NCI-H2227 treated with DMSO at 0.1 percent for 48 hours (cell line): ENCODE measurements around the gene ACSF2.

Source experiments
- DNase-seq: peaks from one replicate; lab custom pipeline; 2025; lab: John Stamatoyannopoulos, UW

Gene ACSF2

DNA sequence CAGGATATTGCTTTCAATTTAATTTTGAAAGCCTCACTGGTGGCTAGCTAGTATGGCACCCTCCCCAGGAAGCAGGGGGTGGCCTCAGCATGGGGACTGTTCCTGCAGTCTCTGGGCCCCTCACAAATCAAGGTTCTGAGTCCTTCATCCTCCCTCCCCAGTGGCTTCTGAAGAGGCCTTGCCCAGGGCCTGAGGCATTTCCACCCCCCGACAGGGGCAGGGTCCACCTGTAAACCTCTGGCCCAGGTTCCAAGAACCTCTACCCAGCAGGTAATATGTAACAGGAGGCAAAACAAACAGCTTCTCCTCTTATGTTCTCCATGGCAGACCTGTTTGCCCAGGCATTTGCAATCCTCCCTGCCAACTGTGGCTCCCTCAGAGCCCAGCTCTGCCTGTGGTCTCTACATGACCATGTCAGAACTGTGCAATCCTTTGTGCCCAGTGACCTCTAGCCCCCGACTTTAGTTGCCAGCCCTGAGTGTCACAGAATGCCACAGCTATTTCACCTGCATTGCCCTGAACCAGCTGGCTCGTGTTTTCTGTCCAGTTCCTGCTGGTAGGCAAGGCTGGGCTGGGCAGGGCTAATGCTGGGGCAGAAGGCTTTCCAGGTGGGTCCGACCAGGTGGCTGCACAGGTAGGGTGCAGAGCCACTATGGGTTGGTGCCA lies 14.3 kb downstream of the ACSF2 start:
- no peak for DNase-seq

DNA sequence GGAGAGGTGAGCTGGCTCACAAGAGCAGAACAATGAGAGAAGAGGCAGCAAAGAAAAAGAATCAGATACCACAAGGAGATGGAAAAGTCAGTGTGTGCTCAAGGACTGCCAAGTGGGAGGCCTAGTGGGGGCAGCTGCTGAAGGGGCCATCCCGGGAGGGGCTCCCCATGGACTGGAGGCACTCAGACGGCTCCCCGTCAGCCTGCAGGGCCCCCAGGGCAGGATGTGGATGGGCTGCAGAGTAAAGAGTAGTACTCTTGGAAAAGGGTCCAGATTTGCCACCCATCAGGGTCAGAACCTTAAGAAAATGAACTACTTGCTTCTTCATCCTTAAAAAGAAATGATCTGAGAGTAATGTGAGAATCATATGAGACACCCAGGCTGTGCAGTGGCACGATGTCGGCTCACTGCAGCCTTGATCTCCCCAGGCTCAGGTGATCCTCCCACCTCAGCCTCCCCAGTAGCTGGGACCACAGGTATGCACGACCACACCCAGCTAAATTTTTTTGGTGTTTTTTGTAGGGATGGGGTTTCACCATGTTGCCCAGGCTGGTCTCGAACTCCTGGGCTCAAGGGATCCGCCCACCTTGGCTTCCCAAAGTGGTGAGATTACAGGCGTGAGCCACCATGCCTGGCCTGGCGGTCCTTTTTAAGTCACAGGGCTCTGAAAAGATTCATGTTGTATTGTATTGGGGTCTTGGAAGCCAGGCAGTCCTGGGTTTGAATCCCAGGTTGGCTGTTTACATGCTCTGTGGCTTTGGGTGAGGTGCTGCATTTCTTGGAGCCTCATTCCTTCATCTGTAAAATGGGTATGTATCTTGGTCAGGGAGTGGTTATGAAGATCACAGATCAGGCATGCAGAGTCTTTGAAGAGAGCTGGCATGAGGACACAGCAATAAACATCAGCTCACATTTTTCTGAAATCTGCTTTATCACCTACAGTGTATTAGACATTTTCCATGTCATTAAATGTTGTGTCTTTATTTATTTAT lies 15.1 kb downstream of the ACSF2 start:
- no peak for DNase-seq

DNA sequence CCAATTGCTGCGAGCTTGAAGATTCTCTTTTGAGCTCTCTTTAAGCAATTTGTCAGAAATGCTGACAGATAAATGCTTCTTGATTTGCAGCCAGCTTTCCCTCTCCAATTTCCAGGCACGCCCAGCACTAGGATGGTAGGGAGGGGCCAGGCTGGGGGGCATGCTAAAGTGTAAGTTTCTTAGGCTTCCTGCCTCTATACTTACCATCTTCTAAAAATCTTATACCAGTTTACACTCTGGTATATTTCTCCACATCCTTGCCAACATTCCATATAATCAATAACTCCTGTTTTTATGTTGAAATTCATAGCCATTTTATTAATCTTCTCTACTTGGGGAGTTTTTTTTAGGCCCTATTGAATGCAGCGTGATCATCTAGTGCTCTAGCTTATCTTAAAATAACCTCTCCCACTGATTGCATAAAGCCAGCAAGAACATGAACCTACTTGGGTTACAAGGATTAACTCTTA lies 17.5 kb downstream of the ACSF2 start:
- peak; percentile 53 for DNase-seq

DNA sequence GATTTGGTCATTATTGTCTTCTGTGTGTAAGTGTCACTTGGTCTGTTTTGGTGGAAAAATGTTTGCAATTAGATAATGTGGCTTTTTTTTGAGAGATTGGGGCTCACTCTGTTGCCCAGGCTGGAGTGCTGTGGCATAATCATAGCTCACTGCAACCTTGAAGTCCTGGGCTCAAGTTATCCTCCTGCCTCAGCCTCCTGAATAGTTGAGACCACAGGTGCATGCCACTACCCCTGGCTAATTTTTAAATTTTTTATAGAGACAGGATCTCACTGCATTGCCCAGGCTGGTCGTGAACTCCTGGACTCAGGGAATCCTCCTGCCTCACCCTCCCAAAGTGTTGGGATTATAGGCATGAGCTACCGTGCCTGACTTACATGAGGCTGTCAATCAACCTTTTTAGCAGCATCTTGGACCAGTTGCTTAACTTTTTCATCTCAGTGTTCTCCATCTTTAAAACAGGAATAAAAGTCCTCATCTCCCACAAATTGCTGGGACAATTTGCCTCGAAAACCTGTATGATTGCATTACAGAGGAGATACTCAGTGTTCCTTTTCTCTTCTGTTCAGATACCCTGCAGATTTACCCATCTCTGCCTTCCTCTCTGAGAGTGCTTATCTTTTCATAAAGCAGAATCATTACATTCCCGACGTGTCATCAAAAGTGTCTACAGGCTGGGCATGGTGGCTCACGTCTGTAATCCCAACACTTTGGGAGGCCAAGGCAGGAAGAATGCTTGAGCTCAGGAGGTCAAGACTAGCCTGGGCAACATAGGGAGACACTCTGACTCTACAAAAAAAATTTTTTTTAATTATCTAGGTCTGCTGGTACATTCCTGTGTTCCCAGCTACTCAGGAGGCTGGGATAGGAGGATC lies 19.1 kb downstream of the ACSF2 start:
- DNase-seq = no peak

DNA sequence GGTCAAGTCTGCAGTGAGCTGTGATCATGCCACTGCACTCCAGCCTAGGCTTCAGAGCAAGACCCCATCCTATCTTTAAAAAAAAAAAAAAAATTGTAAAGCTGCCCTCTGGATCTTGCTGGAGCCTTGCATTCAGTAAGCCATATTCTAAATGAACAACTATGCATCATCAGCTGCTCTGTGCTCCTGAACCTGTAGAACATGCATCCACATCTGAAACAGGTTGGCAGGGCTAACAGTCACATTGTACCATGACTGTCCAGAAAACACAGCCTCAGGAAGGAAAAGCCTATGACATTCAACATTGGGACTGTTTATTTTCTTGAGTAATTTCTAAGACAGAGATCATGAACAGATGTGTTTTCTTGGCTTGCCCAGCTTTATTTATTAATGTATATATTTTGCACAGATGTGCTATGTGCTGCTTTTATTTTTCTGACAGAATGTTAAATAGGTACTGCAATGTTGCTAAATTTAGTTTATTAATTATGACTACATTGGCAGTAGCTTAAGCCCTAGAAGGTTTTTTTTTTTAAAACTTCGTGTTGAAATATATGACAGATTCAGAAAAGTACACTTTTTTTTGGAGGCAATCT lies 19.8 kb downstream of the ACSF2 start:
- no peak for DNase-seq

DNA sequence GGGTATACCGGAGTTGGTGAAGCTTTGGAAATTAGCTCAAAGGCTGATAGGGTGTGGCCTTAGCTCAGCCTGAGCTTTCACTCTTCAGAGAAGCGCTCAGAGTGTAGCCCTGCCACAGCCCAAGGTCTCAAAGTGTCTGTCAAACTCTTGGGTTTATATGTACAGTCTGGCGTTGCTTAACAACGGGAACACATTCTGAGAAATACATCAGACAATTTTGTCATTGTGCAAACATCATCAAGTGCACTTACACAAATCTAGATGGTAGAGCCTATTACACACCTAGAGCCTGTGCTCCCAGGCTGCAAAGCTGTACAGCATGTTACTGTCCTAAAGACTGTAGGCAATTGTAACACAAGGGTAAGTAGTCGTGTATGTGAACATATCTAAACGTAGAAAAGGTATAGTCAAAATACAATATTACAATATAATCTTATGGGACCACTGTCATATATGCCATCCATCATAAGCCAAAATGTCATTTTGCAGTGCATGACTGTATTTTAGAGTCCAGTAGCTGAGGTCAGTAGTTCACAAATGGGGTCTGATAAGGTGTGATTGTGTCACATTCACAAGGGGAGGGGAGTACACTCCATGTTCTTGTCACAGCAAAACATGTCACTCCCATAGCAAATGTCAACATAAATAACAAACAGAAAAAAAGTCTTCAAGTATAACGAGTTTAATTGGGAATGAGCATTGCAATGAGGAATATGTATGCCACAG lies 22.0 kb downstream of the ACSF2 start:
- no peak for DNase-seq

DNA sequence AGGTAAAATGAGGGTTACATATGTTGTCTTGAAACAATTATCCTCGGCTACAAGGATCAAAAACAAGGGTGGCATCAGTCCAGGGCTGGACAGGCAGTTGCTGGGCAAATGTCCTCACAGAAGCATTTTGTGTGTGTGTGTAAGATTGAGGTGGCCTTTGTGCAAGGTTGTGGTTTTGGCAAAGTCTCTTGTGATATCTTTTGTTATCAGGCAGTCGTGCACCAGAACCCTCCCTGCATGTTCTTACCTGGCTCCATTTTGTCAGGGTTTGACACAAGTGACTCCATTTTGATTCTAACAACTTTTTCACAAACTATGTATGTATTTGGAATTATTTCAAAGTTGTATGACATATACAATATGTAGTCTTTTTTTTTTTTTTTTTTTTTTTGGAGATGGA lies 22.6 kb downstream of the ACSF2 start:
- DNase-seq = no peak

DNA sequence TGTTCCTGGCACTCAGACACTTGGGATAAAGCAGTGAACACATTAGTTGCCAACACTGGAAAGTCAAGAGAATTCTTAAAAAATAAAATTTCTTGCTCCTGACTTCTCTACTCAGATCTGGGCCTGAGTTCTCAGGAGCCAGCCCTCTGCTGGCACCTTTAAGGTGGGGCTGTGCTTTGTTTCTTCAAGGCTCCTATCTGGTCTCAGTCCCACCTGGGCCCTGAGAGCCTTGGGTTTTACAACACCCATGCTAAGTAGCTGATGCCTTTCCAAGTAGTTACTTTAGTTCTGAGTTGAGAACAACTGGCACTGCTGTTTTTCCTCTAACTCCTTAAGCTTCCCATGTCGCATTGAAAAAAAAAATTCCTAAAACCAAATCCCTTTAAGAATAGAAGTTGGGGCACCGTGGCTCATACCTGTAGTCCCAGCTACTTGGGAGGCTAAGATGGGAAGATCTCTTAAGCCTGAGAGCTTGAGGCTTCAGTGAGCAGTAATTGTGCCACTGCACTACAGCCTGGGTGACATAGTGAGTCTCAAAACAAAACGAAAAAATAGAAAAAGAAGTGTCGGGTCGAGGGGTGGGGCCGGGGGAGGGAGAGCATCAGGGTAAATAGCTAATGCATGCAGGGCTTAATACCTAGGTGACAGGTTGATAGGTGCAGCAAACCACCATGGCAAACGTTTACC lies 26.1 kb downstream of the ACSF2 start:
- DNase-seq = no peak

DNA sequence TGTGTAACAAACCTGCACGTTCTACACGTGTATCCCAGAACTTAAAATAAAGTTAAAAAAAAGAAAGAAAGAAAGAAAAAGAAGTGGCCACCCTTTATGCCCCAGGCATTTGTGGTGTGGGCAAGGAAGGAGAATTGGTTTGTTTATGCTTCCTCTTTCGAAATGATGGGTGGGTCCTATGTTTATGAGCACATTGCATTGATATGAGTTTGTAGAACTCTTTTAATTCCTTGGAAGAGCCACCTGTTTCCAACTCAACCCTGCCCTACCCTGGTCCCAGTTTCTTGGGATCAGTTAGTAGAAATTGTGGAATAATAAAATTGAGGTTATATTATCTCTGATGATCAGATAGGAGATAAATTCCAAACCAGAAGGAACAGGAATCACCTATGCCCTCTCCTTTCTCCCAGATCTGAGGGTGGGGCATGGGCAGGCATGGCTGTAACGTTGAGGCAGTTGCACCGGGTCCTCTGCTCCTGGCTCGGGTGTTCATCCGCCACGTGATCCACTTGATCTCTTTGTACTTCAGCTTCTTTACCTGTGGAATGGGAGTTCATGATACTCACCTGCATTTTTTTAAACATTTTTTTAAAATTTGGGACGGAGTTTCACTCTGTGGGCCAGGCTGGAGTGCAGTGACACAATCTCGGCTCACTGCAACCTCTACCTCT lies 26.7 kb downstream of the ACSF2 start:
- no peak for DNase-seq

DNA sequence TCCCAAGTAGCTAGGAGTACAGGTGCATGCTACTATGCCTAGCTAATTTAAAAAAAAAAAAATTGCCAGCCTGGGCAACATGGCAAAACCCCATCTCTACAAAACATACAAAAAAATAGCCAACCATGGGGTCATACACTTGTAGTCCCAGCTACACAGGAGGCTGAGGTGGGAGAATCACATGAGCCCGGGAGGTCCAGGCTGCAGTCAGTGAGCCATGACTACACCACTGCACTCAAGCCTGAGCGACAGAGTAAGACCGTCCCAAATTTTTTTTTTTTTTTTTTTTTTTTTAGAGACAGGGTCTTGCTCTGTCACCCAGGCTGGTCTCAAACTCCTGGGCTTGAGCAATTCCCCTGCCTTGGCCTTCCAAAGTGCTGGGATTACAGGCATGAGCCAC lies 27.9 kb downstream of the ACSF2 start:
- DNase-seq = no peak

DNA sequence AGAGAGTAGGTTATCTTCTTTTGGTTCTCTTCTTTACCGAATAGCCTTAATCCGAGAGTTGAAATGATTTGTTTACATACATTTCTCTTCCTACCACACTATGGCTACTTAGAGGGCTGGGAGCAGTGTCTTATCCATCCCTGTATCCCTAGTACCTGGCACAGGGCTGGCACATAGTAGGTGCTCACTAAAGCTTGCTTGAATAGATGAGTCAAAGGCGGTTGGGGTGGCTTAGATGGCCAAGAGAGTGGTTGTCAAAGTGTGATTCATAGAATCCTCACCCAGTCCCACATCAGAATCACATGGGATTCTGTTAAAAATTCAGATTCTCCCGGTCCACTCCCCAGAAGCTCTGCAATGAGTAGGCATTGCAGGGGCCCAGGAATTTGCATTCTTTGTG lies 31.6 kb downstream of the ACSF2 start:
- DNase-seq = no peak

DNA sequence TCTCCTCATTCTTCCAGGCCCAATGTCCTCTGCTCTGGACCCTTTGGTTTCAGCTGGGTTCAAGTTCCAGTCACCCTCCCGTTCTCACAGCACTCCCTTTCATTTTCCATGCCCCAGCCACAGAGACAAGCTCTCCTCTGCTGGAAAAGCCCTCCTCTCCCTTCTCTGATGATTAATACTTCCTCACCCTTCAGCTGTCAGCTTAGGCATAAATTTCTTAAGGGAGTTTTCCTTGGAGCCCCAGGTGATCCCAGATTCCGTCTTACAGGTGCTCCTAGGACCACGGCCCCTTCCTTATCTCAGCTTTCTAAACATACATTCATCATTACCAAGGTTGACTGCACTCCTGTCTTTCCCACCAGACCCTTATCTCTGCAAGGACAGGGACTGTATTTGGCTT lies 32.3 kb downstream of the ACSF2 start:
- DNase-seq = no peak

DNA sequence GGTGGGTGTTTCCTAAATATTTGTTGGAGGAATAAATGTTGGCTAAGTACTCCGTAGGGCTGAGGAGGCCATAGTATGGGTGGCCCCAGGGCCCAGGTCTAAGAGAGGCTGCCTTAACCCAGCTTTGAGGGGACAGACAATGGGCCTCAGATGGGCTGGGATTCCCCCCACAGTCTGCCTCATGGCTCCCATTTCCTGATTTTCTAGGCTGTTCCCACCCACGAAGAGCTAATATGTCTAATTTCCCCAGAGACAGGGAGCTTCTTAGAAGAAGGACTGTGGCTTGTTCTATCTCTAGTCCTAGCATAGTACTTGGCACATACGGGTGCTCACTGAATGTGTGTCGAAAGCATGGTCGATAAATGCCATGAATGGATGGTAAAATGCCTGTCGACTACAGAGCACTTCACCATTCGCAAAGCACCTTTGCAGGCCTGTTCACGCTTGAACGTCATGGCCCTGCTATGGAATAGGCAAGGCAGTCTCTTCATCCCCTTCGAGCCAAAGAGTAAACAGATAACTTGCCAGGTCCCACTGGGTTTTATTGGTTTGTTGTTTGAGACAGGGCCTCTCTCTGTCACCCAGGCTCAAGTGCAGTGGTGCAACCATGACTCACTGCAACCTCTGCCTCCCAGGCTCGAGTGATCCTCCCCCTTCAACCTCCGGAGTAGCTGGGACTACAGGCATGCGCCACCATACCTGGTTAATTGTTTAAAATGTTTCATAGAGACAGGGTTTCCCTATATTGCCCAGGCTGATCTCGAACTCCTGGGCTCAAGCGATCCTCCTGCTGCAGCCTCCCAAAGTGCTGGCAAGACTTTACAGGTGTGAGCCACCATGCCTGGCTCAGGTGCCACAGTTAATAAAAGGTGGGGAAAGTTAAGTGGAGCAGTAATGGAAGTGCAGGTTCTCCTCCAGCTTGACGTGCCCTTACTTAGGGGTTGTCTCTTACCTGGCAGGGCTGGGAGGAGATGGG lies 33.0 kb downstream of the ACSF2 start:
- no peak for DNase-seq

DNA sequence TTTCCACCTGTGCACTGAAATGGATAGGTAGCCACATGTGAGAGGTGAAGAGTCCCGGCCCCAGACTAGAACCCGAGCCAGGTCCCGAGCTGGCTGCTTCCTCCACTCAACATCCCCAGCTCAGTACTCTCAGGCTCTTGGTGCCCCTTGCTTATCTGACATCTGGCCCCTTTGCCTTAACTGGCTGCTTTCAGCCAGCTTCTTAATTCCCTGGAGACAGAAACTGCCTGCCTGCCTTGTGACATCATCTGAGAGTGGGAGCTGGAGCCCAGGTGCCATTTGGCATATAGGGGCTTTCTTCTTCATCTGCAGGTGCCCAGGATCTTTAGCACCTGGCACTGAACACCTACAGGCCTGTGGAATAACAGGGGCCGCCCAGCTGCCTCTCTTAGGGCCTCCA lies 33.7 kb downstream of the ACSF2 start:
- no peak for DNase-seq

DNA sequence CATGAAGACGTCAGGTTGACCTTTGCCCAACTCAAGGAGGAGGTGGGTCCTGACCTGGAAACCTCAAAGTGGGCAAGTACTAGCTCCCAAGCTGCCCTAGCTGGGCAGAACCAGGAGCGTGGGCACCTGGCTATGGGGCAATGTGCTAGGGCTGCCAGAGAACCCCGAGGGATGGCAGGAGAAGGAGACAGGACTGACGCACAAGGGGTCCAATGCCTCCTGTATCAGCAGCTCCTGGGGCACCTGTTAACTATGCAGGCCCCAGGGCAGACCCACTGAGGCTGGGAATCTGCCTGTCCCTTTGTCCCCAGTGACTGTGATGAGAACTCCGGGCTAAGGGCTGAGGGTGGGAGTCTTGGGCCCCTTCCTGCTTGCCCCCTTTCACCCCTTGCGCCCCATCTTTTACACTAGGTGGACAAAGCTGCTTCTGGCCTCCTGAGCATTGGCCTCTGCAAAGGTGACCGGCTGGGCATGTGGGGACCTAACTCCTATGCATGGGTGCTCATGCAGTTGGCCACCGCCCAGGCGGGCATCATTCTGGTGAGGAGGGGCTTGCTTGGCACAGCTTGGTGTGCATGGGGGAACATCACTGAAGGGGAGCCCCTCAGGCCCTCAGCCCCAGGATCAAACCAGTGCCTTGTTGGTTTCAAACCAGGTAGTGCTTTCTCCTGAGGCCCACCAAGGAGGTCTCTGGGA lies 35.0 kb downstream of the ACSF2 start:
- DNase-seq = no peak

DNA sequence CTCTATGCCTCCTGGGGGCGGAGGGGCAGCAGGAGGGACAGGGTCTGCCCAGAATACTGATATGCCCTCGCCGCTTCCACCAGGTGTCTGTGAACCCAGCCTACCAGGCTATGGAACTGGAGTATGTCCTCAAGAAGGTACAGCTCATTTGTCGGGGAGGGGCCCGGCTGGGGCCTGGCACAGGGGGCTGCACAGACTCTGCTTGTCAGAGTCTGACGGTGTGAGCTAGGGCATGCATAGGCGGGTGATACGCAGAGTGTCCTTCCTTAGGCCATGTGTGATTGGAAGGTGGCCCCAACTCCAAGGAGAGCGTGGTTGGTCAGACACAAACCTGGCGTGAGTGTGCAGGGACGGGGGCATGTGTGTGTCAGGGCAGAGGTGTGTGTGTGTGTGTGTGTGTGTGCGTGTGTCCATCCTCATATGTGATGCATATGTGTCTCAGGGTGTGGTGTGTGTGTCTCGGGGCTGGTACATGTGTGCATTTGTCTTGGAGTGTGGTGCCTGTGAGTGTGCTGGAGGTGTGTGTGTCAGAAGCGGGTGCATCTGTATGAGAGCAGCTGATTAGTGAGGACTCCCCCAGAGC lies 35.6 kb downstream of the ACSF2 start:
- no peak for DNase-seq

DNA sequence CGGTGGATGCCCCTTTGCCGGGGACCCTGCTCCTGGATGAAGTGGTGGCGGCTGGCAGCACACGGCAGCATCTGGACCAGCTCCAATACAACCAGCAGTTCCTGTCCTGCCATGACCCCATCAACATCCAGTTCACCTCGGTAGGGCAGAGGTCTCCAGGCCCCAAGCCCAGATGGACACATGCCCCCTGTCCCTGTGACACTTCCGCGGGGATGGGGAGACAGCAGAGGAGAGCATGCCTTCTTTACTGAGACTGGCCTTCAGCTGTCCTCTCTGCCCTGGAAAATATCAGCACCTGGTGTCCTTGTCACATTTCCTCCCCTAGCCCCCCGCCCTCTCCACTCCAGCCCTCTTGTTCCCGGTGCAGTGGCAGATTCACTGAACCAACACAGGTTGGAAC lies 36.4 kb downstream of the ACSF2 start:
- DNase-seq = no peak

DNA sequence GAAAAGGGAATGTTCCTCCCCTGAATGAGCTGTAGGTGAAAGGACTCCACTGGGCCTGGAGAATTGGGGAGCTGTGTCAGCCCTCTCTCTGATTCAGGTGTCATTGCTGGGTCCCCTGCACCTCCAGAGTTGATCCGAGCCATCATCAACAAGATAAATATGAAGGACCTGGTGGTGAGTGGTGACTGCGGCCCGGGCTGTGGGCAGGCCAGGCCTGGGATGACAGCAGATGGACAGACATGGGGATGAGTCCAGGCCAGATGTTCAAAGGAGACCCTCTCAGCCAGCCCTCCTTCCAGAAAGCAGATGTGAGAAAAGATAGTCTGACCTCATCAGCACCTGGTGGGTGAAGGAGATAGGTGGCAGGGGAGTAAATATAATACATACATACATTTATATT lies 38.1 kb downstream of the ACSF2 start:
- no peak for DNase-seq
